HCT116 (cell line): ENCODE measurements around the gene TNFSF8.

Source experiments
- POLR2A ChIP-seq: IDR thresholded peaks from 2 replicates; pipeline ENCODE4 v1.7.0; 2011; ENCODE audit warnings: borderline replicate concordance; ENCODE audit not compliant: insufficient read depth, insufficient read length; ENCODE audit errors: extremely low read depth
- SRF ChIP-seq: IDR thresholded peaks from 2 replicates; pipeline ENCODE4 v1.6.1; 2012; ENCODE audit warnings: low read depth
- YY1 ChIP-seq: IDR thresholded peaks from 2 replicates; pipeline ENCODE4 v1.6.1; 2011; ENCODE audit warnings: low read length, low read depth, moderate library complexity, mild to moderate bottlenecking; ENCODE audit not compliant: insufficient replicate concordance; ENCODE audit errors: extremely low read depth
- TF ChIP-seq, protein P1 (sequence below), 3 experiments: fragments of 200-600 bp in 1 of 3; sonication (generic) in 1 of 3; IDR thresholded peaks in 2 of 3; conservative IDR thresholded peaks in 1 of 3; 2 replicates each; pipeline ENCODE4 v1.5.1; 2012 to 2017; ENCODE audit warnings: low read depth in 2 of 3, low read length in 2 of 3, antibody characterized with exemption in 1 of 3, borderline replicate concordance in 1 of 3, control low read depth in 1 of 3, mild to moderate bottlenecking in 1 of 3, mixed read lengths in 1 of 3, mixed run types in 1 of 3, moderate library complexity in 1 of 3; ENCODE audit not compliant: insufficient read depth in 1 of 3
- TF ChIP-seq, protein P2 (sequence below): IDR thresholded peaks from 2 replicates; pipeline ENCODE4 v1.6.1; 2012

DNA sequence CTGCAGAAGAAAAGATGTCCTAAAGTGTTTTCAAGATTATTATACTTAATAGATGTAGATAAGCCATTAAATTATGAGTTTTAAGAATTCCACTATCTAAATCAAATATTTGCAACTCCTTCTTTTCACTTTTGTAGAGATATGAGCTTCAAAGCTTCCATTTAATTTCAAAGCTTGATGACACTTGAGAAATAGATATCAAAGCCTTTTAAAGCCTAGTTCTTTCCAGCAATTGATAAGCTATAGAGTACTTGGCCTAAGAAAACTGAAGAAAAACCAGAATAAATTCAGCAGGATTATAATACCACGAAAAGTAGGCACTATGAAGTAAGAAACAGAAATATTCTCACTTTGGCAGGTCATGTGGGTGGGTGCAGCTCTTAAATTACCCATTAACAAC, 1.7 kb downstream of the TNFSF8 start:
- TF ChIP-seq, protein P1, sequence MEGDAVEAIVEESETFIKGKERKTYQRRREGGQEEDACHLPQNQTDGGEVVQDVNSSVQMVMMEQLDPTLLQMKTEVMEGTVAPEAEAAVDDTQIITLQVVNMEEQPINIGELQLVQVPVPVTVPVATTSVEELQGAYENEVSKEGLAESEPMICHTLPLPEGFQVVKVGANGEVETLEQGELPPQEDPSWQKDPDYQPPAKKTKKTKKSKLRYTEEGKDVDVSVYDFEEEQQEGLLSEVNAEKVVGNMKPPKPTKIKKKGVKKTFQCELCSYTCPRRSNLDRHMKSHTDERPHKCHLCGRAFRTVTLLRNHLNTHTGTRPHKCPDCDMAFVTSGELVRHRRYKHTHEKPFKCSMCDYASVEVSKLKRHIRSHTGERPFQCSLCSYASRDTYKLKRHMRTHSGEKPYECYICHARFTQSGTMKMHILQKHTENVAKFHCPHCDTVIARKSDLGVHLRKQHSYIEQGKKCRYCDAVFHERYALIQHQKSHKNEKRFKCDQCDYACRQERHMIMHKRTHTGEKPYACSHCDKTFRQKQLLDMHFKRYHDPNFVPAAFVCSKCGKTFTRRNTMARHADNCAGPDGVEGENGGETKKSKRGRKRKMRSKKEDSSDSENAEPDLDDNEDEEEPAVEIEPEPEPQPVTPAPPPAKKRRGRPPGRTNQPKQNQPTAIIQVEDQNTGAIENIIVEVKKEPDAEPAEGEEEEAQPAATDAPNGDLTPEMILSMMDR (IDR thresholded peaks at IDR 0.05 in 2 of 3, conservative IDR thresholded peaks at IDR 0.05 in 1 of 3; ENCODE audit: borderline replicate concordance in 1 of 3, insufficient read depth in 1 of 3, low read depth in 2 of 3, low read length in 2 of 3): no peak
- TF ChIP-seq YY1 (no peak), POLR2A (no peak), SRF (no peak)
- TF ChIP-seq, protein P2, sequence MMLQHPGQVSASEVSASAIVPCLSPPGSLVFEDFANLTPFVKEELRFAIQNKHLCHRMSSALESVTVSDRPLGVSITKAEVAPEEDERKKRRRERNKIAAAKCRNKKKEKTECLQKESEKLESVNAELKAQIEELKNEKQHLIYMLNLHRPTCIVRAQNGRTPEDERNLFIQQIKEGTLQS: no peak
